ENCODE measurements around the gene LRRC73.

GRCh38 chr6:43495409-43495941, 14.7 kb downstream of the LRRC73 start:
- TF ChIP-seq EZH2 (optimal IDR thresholded peaks at IDR 0.05; ENCODE audit: low read depth, low read length), result no peak
- TF ChIP-seq, protein P1, sequence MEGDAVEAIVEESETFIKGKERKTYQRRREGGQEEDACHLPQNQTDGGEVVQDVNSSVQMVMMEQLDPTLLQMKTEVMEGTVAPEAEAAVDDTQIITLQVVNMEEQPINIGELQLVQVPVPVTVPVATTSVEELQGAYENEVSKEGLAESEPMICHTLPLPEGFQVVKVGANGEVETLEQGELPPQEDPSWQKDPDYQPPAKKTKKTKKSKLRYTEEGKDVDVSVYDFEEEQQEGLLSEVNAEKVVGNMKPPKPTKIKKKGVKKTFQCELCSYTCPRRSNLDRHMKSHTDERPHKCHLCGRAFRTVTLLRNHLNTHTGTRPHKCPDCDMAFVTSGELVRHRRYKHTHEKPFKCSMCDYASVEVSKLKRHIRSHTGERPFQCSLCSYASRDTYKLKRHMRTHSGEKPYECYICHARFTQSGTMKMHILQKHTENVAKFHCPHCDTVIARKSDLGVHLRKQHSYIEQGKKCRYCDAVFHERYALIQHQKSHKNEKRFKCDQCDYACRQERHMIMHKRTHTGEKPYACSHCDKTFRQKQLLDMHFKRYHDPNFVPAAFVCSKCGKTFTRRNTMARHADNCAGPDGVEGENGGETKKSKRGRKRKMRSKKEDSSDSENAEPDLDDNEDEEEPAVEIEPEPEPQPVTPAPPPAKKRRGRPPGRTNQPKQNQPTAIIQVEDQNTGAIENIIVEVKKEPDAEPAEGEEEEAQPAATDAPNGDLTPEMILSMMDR (IDR thresholded peaks at IDR 0.05; ENCODE audit: low read length), result no peak

Measured in MM.1S (cell line).